Coronary artery (tissue), 2 donors: ENCODE results near the gene TUBB4A.

Experiments
- DNase-seq: peaks from one replicate; pipeline ENCODE4 v3.0.0-alpha.2; 2017; ENCODE audit warnings: low spot score
- H3K27ac ChIP-seq, 2 donors: fragments of 200-600 bp; sonication (generic); one replicate each; pipeline ENCODE4 v1.5.1; 2016 to 2019
- H3K4me3 ChIP-seq: fragments of 200-600 bp; sonication (generic); 2 replicates; pipeline ENCODE4 v1.5.1; 2016; ENCODE audit warnings: mild to moderate bottlenecking, moderate library complexity
- CTCF ChIP-seq: fragments of 200-600 bp; sonication (generic); IDR thresholded peaks from one replicate; pipeline ENCODE4 v1.5.1; 2019; ENCODE audit warnings: antibody characterized with exemption

TUBB4A gene

GRCh38 chr19:6450166-6450565, 51.9 kb downstream of the TUBB4A start:
- Histone ChIP-seq H3K4me3 (no peak overlapping the region), H3K27ac (no peak overlapping the region)
- TF ChIP-seq CTCF = no peak
- no peak for DNase-seq

- Histone ChIP-seq H3K27ac (no peak overlapping the region), H3K4me3 (no peak overlapping the region)
- DNase-seq = no peak
- no peak for TF ChIP-seq CTCF
Measured at GRCh38 chr19:6448045-6448444, 54.1 kb downstream of the TUBB4A start.

GRCh38 chr19:6446452-6446851, 55.7 kb downstream of the TUBB4A start:
- no peak for TF ChIP-seq CTCF
- H3K27ac ChIP-seq = no peak overlapping the region
- no peak for DNase-seq
- H3K4me3 ChIP-seq = no peak overlapping the region
